Motor neuron (in vitro differentiated cells): ENCODE results near the gene MIA. TPM values are rescaled to one million over a fixed set of nuclear protein-coding genes. Genes with fewer than 3 reads are reported as not detected.
"Not testable (repeated sequence)": the region's sequence is repeated elsewhere in the genome, so short reads cannot be mapped to it uniquely, and the experiment has no call there.

ENCODE experiments used
- ATAC-seq, 8 experiments: fragments of 200-7000 bp; cut with Tn5 transposase; replicated peaks in 6 of 8; 2 replicates each; pipeline ENCODE4 v1.8.0; 2021; ENCODE audit warnings: mild to moderate bottlenecking in 8 of 8, moderate library complexity in 8 of 8
- H3K27ac ChIP-seq, 2 donors: fragments of 250-450 bp; sonication (Bioruptor Pico); 2 replicates each; pipeline ENCODE4 v1.9.0; 2021; ENCODE audit warnings: antibody characterized with exemption in 2 of 2, mild to moderate bottlenecking in 2 of 2, moderate library complexity in 1 of 2
- H3K4me1 ChIP-seq, 2 donors: fragments of 250-450 bp; sonication (Bioruptor Pico); replicated peaks in 1 of 2; 2 replicates each; pipeline ENCODE4 v1.6.1; 2021; ENCODE audit warnings: antibody characterized with exemption in 2 of 2, mild to moderate bottlenecking in 2 of 2, moderate library complexity in 1 of 2
- H3K4me3 ChIP-seq, 5 donors: fragments of 250-450 bp; sonication (Bioruptor Pico); 2 replicates each; pipeline ENCODE4 v1.9.0; 2021; ENCODE audit warnings: antibody characterized with exemption in 5 of 5, mild to moderate bottlenecking in 5 of 5, moderate library complexity in 4 of 5
- WGBS, 10 experiments: fragments of 450-650 bp; shearing (Covaris generic); methylation state at CpG; one replicate each; pipeline ENCODE4 v1.0.0; 2022; 5-methylcytosine and 5-hydroxymethylcytosine counted together
- in situ Hi-C, 9 experiments: fragments of 400-800 bp; cut with MboI; loops; one replicate each; pipeline ENCODE4 v1.15.0; 2021; ENCODE audit warnings: low sequenced_read_pairs in 9 of 9, low pct_unique_long_range_greater_than_20kb in 2 of 9; ENCODE audit not compliant: unreplicated experiment in 9 of 9
- total RNA-seq, 8 experiments: library from RNA; unstranded; fragments of 300-600 nt; gene quantifications; 2 replicates each; pipeline versions ENCODE4 v1.2.3 to v1.2.4, GENCODE V29; 2022

Gene MIA
- total RNA-seq: 1 to 10 TPM in 3 of 8 experiments, under 1 TPM in 1, not detected in 4; 0.90 to 5.0 (median 1.5) TPM

- no peak within 1 kb of the TSS for H3K4me3 ChIP-seq
- 61 to 100% (median 90%) methylated on average over 1 to 5 of the region's 9 CpGs; no CpG with 5 or more reads in 5 of the 10 experiments for WGBS, 10 experiments
- H3K27ac ChIP-seq: no peak within 1 kb of the TSS
Measured at GRCh38 chr19:40774916-40775631, at the start of gene MIA. Gene MIA, plus strand, starts transcription at chr19:40775521. Its CDS starts 22 bp downstream, at chr19:40775543.

GRCh38 chr19:40726279-40726678 lies 49.0 kb upstream of the MIA start:
- H3K27ac ChIP-seq: no peak overlapping the region
- 66 to 100% (median 100%) methylated on average over 1 to 4 of the region's 4 CpGs; no CpG with 5 or more reads in 1 of the 10 experiments for WGBS, 10 experiments
- no peaks in the 10 kb centered on the region for H3K4me1 ChIP-seq
- in situ Hi-C loops: no loop called here
- ATAC-seq: peak in 1 of 8 experiments; percentile 25
- H3K4me3 ChIP-seq: no peak overlapping the region

More at GRCh38 chr19:40774916-40775631, at the start of gene MIA:
- ATAC-seq: no peak
- peaks cover 4% of the 10 kb centered on the region in 2 donors for H3K4me1 ChIP-seq
- in situ Hi-C loops: no loop called here

- in situ Hi-C loops, H3K4me3 ChIP-seq, H3K4me1 ChIP-seq, ATAC-seq, H3K27ac ChIP-seq: not testable (repeated sequence)
- 80 to 100% (median 100%) methylated on average over 1 to 5 of the region's 5 CpGs; no CpG with 5 or more reads in 5 of the 10 experiments for WGBS, 10 experiments
Measured at GRCh38 chr19:40730065-40730464, 45.3 kb upstream of the MIA start.

GRCh38 chr19:40732304-40732703 lies 43.0 kb upstream of the MIA start:
- H3K4me1 ChIP-seq, in situ Hi-C loops, H3K4me3 ChIP-seq, ATAC-seq, H3K27ac ChIP-seq: not testable (repeated sequence)
- 96 to 100% (median 100%) methylated on average over 2 to 16 of the region's 16 CpGs; no CpG with 5 or more reads in 1 of the 10 experiments for WGBS, 10 experiments

GRCh38 chr19:40733149-40733548 lies 42.2 kb upstream of the MIA start:
- Histone ChIP-seq H3K27ac (no peak overlapping the region), H3K4me3 (no peak overlapping the region), H3K4me1 (no peaks in the 10 kb centered on the region)
- no peak for ATAC-seq
- 80 to 100% (median 92%) methylated on average over 2 to 8 of the region's 13 CpGs; no CpG with 5 or more reads in 6 of the 10 experiments for WGBS, 10 experiments
- in situ Hi-C loops: no loop called here

- 79 to 100% (median 94%) methylated on average over 1 to 9 of the region's 11 CpGs for WGBS, 10 experiments
- in situ Hi-C loops: no loop called here
- ATAC-seq: peak in 2 of 8 experiments; percentile 19 to 42
- H3K27ac ChIP-seq: no peak overlapping the region
- no peak overlapping the region for H3K4me3 ChIP-seq
- H3K4me1 ChIP-seq: no peaks in the 10 kb centered on the region
Measured at GRCh38 chr19:40735013-40735771, 40.1 kb upstream of the MIA start.

GRCh38 chr19:40736661-40737060 lies 38.7 kb upstream of the MIA start:
- no peak for ATAC-seq
- Histone ChIP-seq H3K4me3 (no peak overlapping the region), H3K27ac (no peak overlapping the region), H3K4me1 (no peaks in the 10 kb centered on the region)
- 60 to 100% (median 93%) methylated on average over 1 to 2 of the region's 9 CpGs; no CpG with 5 or more reads in 7 of the 10 experiments for WGBS, 10 experiments
- in situ Hi-C loops: no loop called here

- in situ Hi-C loops: no loop called here
- Histone ChIP-seq H3K27ac (no peak overlapping the region), H3K4me1 (no peaks in the 10 kb centered on the region), H3K4me3 (no peak overlapping the region)
- no peak for ATAC-seq
- 54% methylated on average over 7 of the region's 9 CpGs; no CpG with 5 or more reads in 9 of the 10 experiments for WGBS, 10 experiments
Measured at GRCh38 chr19:40737102-40737644, 38.1 kb upstream of the MIA start.

GRCh38 chr19:40739030-40739839 lies 36.1 kb upstream of the MIA start:
- Histone ChIP-seq H3K4me3 (no peak overlapping the region), H3K27ac (no peak overlapping the region), H3K4me1 (no peaks in the 10 kb centered on the region)
- WGBS, 10 experiments: 60 to 100% (median 96%) methylated on average over 1 to 8 of the region's 22 CpGs; no CpG with 5 or more reads in 2 of the 10 experiments
- ATAC-seq: peak in 2 of 8 experiments; percentile 7 to 10
- in situ Hi-C loops: no loop called here

GRCh38 chr19:40739871-40740703 lies 35.2 kb upstream of the MIA start:
- in situ Hi-C loops: no loop called here
- Histone ChIP-seq H3K27ac (peak overlapping the region in 1 of 2 donors; percentile 39), H3K4me3 (no peak overlapping the region), H3K4me1 (no peaks in the 10 kb centered on the region)
- peak in 6 of 8 experiments; percentile 6 to 63 (median 42) for ATAC-seq
- WGBS, 10 experiments: 15 to 100% (median 80%) methylated on average over 1 to 4 of the region's 16 CpGs; no CpG with 5 or more reads in 4 of the 10 experiments

- in situ Hi-C loops: no loop called here
- ATAC-seq: peak in 3 of 8 experiments; percentile 76 to 82 (median 81)
- Histone ChIP-seq H3K4me1 (no peaks in the 10 kb centered on the region), H3K4me3 (no peak overlapping the region), H3K27ac (peak overlapping the region in 1 of 2 donors; percentile 39)
- WGBS, 10 experiments: 0 to 90% (median 85%) methylated on average over 2 to 5 of the region's 6 CpGs; no CpG with 5 or more reads in 6 of the 10 experiments
Measured at GRCh38 chr19:40740747-40741146, 34.6 kb upstream of the MIA start.
